Ascending aorta (tissue), 2 donors: ENCODE measurements around the gene VIPR2. TPM values are rescaled to one million over a fixed set of nuclear protein-coding genes. Genes with fewer than 3 reads are reported as not detected.

Experiments
- DNase-seq, 2 donors: peaks; one replicate each; pipeline ENCODE4 v3.0.0-alpha.2; 2019; ENCODE audit warnings: low spot score in 2 of 2
- H3K27ac ChIP-seq, 2 donors: fragments of 200-600 bp; sonication (generic); one replicate each; pipeline ENCODE4 v1.5.1; 2016 to 2017; ENCODE audit warnings: mild to moderate bottlenecking in 1 of 2
- H3K27me3 ChIP-seq: fragments of 200-600 bp; sonication (generic); one replicate; pipeline ENCODE4 v1.5.1; 2017
- H3K36me3 ChIP-seq, 2 donors: fragments of 200-600 bp; sonication (generic); one replicate each; pipeline ENCODE4 v1.5.1; 2016
- H3K4me1 ChIP-seq, 2 donors: fragments of 200-600 bp; sonication (generic); one replicate each; pipeline ENCODE4 v1.5.1; 2016 to 2017; ENCODE audit warnings: mild to moderate bottlenecking in 1 of 2
- H3K4me3 ChIP-seq, 2 donors: fragments of 200-600 bp; sonication (generic); one replicate each; pipeline ENCODE4 v1.5.1; 2016 to 2017; ENCODE audit warnings: mild to moderate bottlenecking in 1 of 2
- H3K9me3 ChIP-seq, 2 donors: fragments of 200-600 bp; sonication (generic); one replicate each; pipeline ENCODE4 v1.5.1; 2016
- CTCF ChIP-seq, 3 experiments: fragments of 200-600 bp in 2 of 3; fragments of 450-650 bp in 1 of 3; sonication (generic) in 2 of 3; IDR thresholded peaks; one replicate each; pipeline ENCODE4 v1.5.1; 2016 to 2019; ENCODE audit warnings: antibody characterized with exemption in 3 of 3, mild to moderate bottlenecking in 1 of 3, moderate library complexity in 1 of 3
- intact Hi-C: fragments of 100-400 bp; cut with DNase I; formaldehyde crosslinking; loops from one replicate; pipeline ENCODE4 v1.15.1; 2023
- total RNA-seq: library from RNA; depleted of rRNA; stranded (reverse); fragments of >200 nt; gene quantifications from one replicate; pipeline ENCODE4 v1.1.0, GENCODE V29; 2016

Gene VIPR2
- total RNA-seq, 1 donor from 2014 or later: 17.8 TPM

- no peak for DNase-seq
Observed at GRCh38 chr7:159148430-159149395, 4.0 kb upstream of the VIPR2 start.

GRCh38 chr7:159147687-159148086, 3.0 kb upstream of the VIPR2 start:
- no peak for DNase-seq
- intact Hi-C loops: no loop called here

More at GRCh38 chr7:159148430-159149395, 4.0 kb upstream of the VIPR2 start:
- H3K27me3 ChIP-seq: no peaks in the 10 kb centered on the region
- intact Hi-C loops: no loop called here
- H3K4me3 ChIP-seq: no peak overlapping the region
- no peaks in the 10 kb centered on the region for H3K36me3 ChIP-seq
- no peak overlapping the region for H3K27ac ChIP-seq
- H3K9me3 ChIP-seq: no peaks in the 10 kb centered on the region
- no peak for TF ChIP-seq CTCF (IDR thresholded peaks at IDR 0.05)
- H3K4me1 ChIP-seq: peaks cover 0 to 2% of the 10 kb centered on the region in 2 donors

GRCh38 chr7:159147246-159147645, 2.6 kb upstream of the VIPR2 start:
- Histone ChIP-seq H3K36me3 (no peaks in the 10 kb centered on the region), H3K27ac (no peak overlapping the region), H3K4me3 (no peak overlapping the region), H3K27me3 (no peaks in the 10 kb centered on the region), H3K4me1 (peaks cover 0 to 12% of the 10 kb centered on the region in 2 donors), H3K9me3 (no peaks in the 10 kb centered on the region)
- no peak for TF ChIP-seq CTCF (IDR thresholded peaks at IDR 0.05)
- intact Hi-C loops: no loop called here
- no peak for DNase-seq

More at GRCh38 chr7:159147687-159148086, 3.0 kb upstream of the VIPR2 start:
- H3K9me3 ChIP-seq: no peaks in the 10 kb centered on the region
- no peak overlapping the region for H3K4me3 ChIP-seq
- no peak for TF ChIP-seq CTCF (IDR thresholded peaks at IDR 0.05)
- no peaks in the 10 kb centered on the region for H3K36me3 ChIP-seq
- no peaks in the 10 kb centered on the region for H3K27me3 ChIP-seq
- H3K4me1 ChIP-seq: peaks cover 0 to 12% of the 10 kb centered on the region in 2 donors
- no peak overlapping the region for H3K27ac ChIP-seq

- H3K4me1 ChIP-seq: peaks cover 0 to 12% of the 10 kb centered on the region in 2 donors
- DNase-seq: no peak
- no peak for TF ChIP-seq CTCF (IDR thresholded peaks at IDR 0.05)
- no peaks in the 10 kb centered on the region for H3K9me3 ChIP-seq
- H3K36me3 ChIP-seq: peaks cover 0 to 3% of the 10 kb centered on the region in 2 donors
- H3K27ac ChIP-seq: no peak overlapping the region
- no peaks in the 10 kb centered on the region for H3K27me3 ChIP-seq
- intact Hi-C loops: no loop called here
- no peak overlapping the region for H3K4me3 ChIP-seq
Observed at GRCh38 chr7:159146084-159146858, 1.6 kb upstream of the VIPR2 start.

GRCh38 chr7:159145490-159145855, 806 bp upstream of the VIPR2 start:
- Histone ChIP-seq H3K27ac (peak overlapping the region; percentile 38 to 47), H3K9me3 (no peaks in the 10 kb centered on the region), H3K4me3 (peak overlapping the region; percentile 69 to 85), H3K4me1 (peaks cover 0 to 12% of the 10 kb centered on the region in 2 donors), H3K36me3 (peaks cover 5 to 6% of the 10 kb centered on the region in 2 donors), H3K27me3 (no peaks in the 10 kb centered on the region)
- DNase-seq: no peak
- intact Hi-C loops: loop anchor here (2.0 kb wide), 1 partner anchor 47 kb away; no protein-coding TSS in a partner anchor
- no peak for TF ChIP-seq CTCF (IDR thresholded peaks at IDR 0.05)
